Ureter (tissue), 1 donor: ENCODE results near the gene UBR7. TPM values are rescaled to one million over a fixed set of nuclear protein-coding genes. Genes with fewer than 3 reads are reported as not detected.
A peak's percentile ranks its signal among the peaks of the same experiment; 100 is the strongest.
"Not testable (repeated sequence)": the region's sequence is repeated elsewhere in the genome, so short reads cannot be mapped to it uniquely, and the experiment has no call there.

ENCODE experiments used
- DNase-seq: peaks from one replicate; pipeline ENCODE4 v3.0.0-alpha.2; 2020; ENCODE audit warnings: low spot score
- total RNA-seq: library from RNA; stranded (reverse); gene quantifications from one replicate; pipeline ENCODE4 v1.2.4, GENCODE V29; 2023
- donor health status: DM: yes; HTN: yes; CAD: no.

The UBR7 gene, protein sequence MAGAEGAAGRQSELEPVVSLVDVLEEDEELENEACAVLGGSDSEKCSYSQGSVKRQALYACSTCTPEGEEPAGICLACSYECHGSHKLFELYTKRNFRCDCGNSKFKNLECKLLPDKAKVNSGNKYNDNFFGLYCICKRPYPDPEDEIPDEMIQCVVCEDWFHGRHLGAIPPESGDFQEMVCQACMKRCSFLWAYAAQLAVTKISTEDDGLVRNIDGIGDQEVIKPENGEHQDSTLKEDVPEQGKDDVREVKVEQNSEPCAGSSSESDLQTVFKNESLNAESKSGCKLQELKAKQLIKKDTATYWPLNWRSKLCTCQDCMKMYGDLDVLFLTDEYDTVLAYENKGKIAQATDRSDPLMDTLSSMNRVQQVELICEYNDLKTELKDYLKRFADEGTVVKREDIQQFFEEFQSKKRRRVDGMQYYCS
- 19.1 TPM for total RNA-seq

GRCh38 chr14:93206793-93207467 lies at the start of gene UBR7, which contains the start of gene GON7:
UBR7 (plus strand) TSS chr14:93207256; CDS start chr14:93207292, 36 bp downstream.
GON7 (minus strand) TSS chr14:93207065; CDS start chr14:93207037, 28 bp downstream.
- DNase-seq, result peak; percentile 96

- not testable (repeated sequence) for DNase-seq
Measured at GRCh38 chr14:93158349-93158748, 48.7 kb upstream of the UBR7 start.

DNA sequence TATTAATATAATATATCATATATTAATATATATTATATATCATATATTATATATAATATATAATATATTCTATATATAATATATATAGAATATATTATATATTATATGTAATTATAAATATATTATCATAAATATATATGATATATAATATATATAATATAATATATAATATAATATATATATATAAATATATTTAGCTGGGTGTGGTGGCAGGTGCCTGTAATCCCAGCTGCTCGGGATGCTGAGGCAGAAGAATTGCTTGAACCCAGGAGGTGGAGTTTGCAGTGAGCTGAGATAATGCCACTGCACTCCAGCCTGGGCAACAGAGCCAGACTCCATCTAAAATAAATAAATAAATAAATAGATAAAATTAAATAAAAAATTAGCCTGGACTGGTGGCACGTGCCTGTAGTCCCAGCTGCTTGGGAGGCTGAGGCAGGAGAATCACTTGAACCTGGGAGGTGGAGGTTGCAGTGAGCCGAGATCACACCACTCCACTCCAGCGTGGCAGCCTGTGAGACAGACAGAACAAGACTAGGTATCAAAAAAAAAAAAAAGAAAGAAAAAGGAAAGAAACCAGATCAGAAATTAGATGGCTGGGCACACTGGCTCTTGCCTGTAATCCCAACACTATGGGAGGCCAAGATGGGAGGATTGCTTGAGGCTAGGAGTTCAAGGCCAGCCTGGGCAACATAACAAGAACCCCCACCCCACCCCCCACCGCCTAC lies 47.3 kb upstream of the UBR7 start:
- not testable (repeated sequence) for DNase-seq

DNA sequence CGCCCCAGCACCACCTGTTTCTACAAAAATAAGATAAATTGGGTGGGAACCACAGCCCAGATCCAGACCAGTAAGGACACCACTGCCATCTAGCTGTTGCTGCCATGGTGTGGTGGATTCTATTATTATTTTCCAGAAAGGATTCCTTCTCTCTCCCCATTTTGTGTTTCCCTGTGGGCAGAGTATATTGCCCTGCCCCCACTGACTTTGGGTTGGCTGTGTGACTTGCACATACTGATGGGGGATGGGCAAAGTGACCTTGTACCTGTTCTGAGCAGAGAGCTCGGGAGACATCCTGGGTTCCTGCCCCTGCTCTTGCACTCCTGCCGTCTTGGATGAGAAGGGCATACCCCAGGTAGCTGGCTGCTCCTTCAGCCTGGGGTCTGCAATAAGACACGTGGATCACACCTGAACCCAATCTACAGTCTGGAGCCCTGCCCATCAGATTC lies 46.7 kb upstream of the UBR7 start:
- DNase-seq, result no peak

DNA sequence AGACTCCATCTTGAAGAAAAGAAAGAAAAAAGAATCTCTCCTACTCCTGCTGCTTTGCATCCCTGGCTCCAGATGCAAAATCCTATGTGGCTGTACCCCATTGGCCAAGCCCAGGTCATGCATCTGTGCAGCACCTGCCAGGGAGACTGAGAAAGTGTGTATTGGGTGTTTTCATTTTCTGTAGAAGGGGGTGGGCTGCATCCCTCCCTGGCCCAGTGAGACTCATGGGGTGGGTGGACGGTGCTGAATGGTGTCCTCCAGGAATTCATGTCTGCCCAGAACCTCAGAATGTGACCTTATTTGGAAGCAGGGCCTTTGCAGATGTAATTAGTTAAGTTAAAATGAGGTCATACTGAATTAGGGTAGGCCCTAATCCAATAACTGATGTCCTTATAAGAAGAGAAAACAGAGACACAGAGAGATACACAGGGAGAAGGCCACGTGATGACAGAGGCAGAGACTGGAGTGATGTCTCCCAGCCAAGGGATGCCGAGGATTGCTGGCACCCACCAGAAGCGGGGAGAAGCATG lies 45.6 kb upstream of the UBR7 start:
- no peak for DNase-seq

DNA sequence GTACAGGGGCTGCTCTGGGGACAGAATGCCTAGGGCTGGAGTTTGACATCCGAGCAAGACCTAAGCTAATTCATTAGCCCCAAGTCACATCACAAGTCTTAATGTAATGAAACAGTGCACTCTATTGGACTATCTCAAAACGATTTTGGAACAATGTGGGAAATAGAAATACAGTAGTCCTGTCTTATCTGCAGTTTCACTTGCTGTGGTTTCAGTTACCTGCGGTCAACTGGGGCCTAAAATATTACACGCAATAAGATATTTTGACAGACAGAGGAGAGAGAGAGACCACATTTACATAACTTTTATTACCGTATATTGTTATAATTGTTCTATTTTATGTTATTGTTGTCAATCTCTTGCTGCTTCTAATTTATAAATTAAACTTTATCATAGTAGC lies 43.5 kb upstream of the UBR7 start:
- DNase-seq, result no peak

GRCh38 chr14:93165271-93166265 lies 41.5 kb upstream of the UBR7 start:
- DNase-seq, result not testable (repeated sequence)

DNA sequence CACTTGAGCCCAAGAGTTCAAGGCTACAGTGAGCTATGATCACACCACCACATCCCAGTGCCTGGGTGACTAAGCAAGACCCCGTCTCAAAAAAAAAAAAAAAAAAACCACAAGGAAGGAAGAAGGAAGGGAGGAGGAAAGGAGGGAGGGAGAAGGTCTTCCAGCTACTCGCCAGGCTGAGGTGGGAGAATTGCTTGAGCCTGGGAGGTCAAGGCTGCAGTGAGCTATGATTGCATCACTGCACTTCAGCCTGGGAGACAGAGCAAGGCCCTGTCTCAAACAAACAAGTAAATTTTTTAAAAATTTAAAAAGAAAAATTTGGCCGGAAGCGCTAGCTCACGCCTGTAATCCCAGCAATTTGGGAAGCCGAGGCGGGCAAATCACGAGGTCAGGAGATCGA lies 38.4 kb upstream of the UBR7 start:
- not testable (repeated sequence) for DNase-seq

- DNase-seq, result not testable (repeated sequence)
Measured at GRCh38 chr14:93169619-93170018, 37.4 kb upstream of the UBR7 start.

DNA sequence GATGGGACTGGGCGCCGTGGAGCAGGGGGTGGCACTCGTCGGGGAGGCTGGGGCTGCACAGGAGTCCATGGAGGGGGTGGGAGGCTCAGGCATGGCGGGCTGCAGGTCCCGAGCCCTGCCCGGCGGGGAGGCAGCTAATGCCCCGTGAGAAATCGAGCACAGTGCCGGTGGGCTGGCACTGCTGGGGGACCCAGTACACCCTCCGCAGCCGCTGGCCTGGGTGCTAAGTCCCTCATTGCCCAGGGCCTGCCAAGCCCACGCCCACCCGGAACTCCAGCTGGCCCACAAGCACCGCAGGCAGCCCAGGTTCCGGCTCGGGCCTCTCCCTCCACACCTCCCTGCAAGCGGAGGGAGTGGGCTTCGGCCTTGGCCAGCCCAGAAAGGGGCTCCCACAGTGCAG lies 36.9 kb upstream of the UBR7 start:
- not testable (repeated sequence) for DNase-seq

- no peak for DNase-seq
Measured at GRCh38 chr14:93171376-93171775, 35.7 kb upstream of the UBR7 start.

DNA sequence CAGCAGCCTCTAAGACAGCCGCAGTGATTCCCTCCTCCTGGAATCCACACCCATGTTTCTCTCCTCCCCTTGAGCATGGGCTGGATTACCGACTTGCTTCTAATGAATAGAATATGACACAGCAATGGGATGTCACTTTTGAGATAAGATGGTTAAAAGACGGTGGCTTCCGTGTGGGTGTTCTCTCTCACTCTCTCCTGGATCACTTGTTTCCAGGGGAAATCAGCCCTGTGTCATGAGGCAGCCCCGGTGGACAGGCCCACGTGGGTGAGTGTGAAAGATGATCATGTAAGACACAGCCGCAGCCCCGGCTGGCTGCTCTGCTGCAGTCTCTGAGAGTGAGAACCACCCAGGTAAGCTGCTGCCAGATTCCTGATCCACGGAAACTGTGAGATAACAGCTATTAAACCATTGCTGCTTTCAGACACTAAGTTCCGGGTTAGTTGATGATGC lies 33.1 kb upstream of the UBR7 start:
- DNase-seq, result no peak

DNA sequence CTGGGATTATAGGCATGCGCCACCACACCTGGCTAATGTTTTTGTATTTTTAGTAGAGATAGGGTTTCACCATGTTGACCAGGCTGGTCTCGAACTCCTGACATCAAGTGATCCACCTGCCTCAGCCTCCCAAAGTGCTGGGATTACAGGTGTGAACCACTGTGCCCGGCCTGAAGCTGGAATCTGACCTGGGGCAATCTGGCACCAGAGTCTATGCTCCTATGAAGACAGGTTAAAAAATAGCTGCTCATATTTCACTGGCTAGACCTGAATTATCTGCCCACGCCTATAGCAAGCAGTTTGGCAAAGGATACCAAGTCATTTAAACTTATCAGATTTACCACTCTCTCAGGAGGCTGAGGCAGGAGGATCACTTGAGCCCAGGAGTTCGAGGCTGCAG lies 32.3 kb upstream of the UBR7 start:
- not testable (repeated sequence) for DNase-seq

GRCh38 chr14:93175492-93175891 lies 31.6 kb upstream of the UBR7 start:
- no peak for DNase-seq

GRCh38 chr14:93183596-93184317 lies 23.3 kb upstream of the UBR7 start:
- DNase-seq, result no peak

DNA sequence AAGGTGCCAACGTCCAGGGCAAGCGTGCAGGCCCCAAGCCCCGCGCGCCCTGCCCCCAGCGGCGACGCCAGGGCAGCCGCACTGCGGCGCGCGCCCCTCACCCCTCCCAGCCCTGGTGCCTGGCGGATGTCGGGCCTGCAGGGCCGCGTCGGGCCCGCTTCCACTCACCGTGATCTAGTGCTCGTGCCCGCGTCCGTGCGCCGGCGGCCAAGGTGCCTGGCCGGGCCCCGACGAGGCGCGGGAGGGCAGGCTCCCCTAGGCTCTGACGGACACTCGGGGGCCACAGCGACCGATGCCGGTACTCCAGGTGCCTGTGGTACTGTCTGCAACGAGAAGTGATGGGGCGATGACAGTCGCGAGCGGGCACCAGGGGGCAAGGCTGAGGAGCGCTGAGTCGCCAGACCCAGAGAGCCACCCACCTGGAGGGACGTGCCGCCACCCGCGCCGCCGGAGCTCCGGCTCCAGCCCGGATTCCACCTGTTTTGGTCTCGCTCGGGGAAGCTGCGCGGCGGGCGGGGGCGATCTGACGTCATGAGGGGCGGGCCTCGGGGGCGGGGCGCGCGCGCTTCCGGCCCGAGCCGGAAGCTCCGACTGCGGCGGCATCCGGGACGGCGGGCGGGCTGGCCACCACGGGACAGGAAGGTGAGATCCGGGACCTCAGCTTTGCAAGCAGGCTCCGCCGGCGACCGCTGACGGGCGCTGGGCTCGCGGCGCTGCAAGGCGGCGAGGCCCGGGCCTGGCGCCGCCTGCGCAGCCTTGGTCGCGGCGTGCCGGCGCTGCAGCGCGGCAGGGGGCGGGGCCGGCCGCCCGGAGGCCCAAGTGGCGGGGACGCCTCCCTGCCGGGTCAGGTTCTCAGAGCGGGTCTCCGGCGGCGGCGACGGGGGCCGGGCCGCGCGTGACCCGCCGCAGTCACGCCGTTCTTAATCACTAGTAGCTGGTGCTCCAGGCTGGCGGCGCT lies 22.4 kb upstream of the UBR7 start, which contains the start of the genes LYSET and MOAP1:
Gene LYSET (plus strand): TSS at position 927 of the 958 bp plus-strand sequence. CDS start 89 bp downstream, outside the sequence.
Gene MOAP1 (minus strand): TSS at position 507 of the 958 bp plus-strand sequence. CDS start 655 bp downstream, outside the sequence.
- peak; percentile 92 for DNase-seq

- DNase-seq, result no peak
Measured at GRCh38 chr14:93185349-93185720, 21.7 kb upstream of the UBR7 start.

DNA sequence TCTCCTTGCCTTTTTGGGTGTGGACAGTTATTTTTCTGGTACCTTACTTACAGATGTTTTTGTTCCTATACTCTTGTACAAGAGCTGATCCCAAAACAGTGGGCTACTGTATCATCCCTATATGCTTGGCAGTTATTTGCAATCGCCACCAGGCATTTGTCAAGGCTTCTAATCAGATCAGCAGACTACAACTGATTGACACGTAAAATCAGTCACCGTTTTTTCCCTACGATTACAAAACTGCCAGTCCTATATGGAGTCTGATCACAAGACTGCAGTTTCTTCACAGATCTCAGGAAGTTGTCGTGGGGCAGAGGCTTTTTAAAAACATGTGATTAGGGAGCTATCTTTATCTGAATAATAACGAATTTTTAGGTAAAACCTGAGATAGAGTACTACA lies 20.6 kb upstream of the UBR7 start:
- no peak for DNase-seq
